K562 (cell line): ENCODE data around the gene CERS6. TPM values are rescaled to one million over a fixed set of nuclear protein-coding genes. Genes with fewer than 3 reads are reported as not detected.

Experiments used
- ATAC-seq: fragments of 200-7000 bp; cut with Tn5 transposase; 3 replicates; pipeline ENCODE4 v1.9.1; 2020; ENCODE audit warnings: moderate library complexity
- BruUV-seq: library from RNA; stranded (reverse); fragments of 400-500 nt; replicated peaks from 2 replicates; lab custom pipeline; 2021; lab: Mats Ljungman, UMichigan
- CTCF ChIA-PET: fragments of 300-600 bp; formaldehyde crosslinking; extraction: SDS; loops from one replicate; lab custom pipeline; 2021; ENCODE audit warnings: low intra/inter-chr PET ratio; lab: Yijun Ruan, JAX
- POLR2A ChIA-PET: fragments of 300-600, 350-650 bp; sonication (Branson Sonifier 250); formaldehyde crosslinking; extraction: SDS; loops from one replicate; lab custom pipeline; 2021; ENCODE audit warnings: antibody characterized with exemption, inconsistent platforms; lab: Yijun Ruan, JAX
- DNase-seq, 4 experiments: peaks; one replicate each; pipeline versions ENCODE4 v3.0.0 to v3.0.0-alpha.2; 2011 to 2018; ENCODE audit warnings: low spot score in 3 of 4, mixed read lengths in 3 of 4; ENCODE audit errors: extremely low read depth in 1 of 4
- FAIRE-seq: peaks from 2 replicates; lab custom pipeline; 2011; peaks lifted over from hg19 to GRCh38; lab: Jason Lieb, UNC
- H2AFZ ChIP-seq: 2 replicates; pipeline ENCODE4 v1.6.0; 2011; ENCODE audit warnings: low read depth, low read length, control low read depth, inconsistent platforms
- H3K27ac ChIP-seq: fragments of 200-600 bp; 3 replicates; pipeline ENCODE4 v1.8.0; 2011; ENCODE audit warnings: low read depth, mild to moderate bottlenecking, control low read depth, inconsistent platforms, low read length, moderate library complexity, mixed read lengths; ENCODE audit errors: extremely low read depth
- H3K27me3 ChIP-seq, 2 experiments: fragments of 300-600 bp in 1 of 2; 2 replicates in 1 of 2; 3 replicates in 1 of 2; pipeline versions ENCODE4 v1.6.0 to v1.8.0; 2011; ENCODE audit warnings: inconsistent platforms in 2 of 2, low read length in 2 of 2, mild to moderate bottlenecking in 1 of 2, mixed read lengths in 1 of 2, moderate library complexity in 1 of 2; ENCODE audit not compliant: control insufficient read depth in 2 of 2, insufficient read depth in 2 of 2
- H3K36me3 ChIP-seq: fragments of 300-600 bp; 3 replicates; pipeline ENCODE4 v1.8.0; 2011; ENCODE audit warnings: mild to moderate bottlenecking, low read length, inconsistent platforms; ENCODE audit not compliant: control insufficient read depth, insufficient read depth
- H3K4me1 ChIP-seq, 2 experiments: fragments of 200-600 bp in 1 of 2; replicated peaks in 1 of 2; 2 replicates in 1 of 2; 3 replicates in 1 of 2; pipeline versions ENCODE4 v1.5.1 to v1.8.0; 2011; ENCODE audit warnings: inconsistent platforms in 2 of 2, low read length in 2 of 2, mild to moderate bottlenecking in 1 of 2, mixed read lengths in 1 of 2, moderate library complexity in 1 of 2; ENCODE audit not compliant: control insufficient read depth in 2 of 2, insufficient read depth in 2 of 2
- H3K4me2 ChIP-seq: 2 replicates; pipeline ENCODE4 v1.6.1; 2011; ENCODE audit warnings: low read length, control low read depth, inconsistent platforms, mixed read lengths; ENCODE audit not compliant: insufficient read depth
- H3K4me3 ChIP-seq: fragments of 200-600 bp; sonication (generic), shearing (Covaris generic); 2 replicates; pipeline ENCODE4 v1.5.1; 2016; ENCODE audit warnings: control low read depth, inconsistent platforms
- H3K79me2 ChIP-seq: fragments of 200-600 bp; 3 replicates; pipeline ENCODE4 v1.8.0; 2011; ENCODE audit warnings: low read length, inconsistent platforms; ENCODE audit not compliant: control insufficient read depth, insufficient read depth
- H3K9ac ChIP-seq, 2 experiments: 2 replicates each; pipeline versions ENCODE4 v1.6.0 to v1.6.1; 2011; ENCODE audit warnings: low read depth in 2 of 2, low read length in 2 of 2, control low read depth in 1 of 2, inconsistent platforms in 1 of 2, mild to moderate bottlenecking in 1 of 2, mixed read lengths in 1 of 2; ENCODE audit not compliant: insufficient read depth in 1 of 2
- H3K9me1 ChIP-seq: one replicate; pipeline ENCODE4 v1.6.0; 2011; ENCODE audit warnings: inconsistent platforms, mild to moderate bottlenecking, low read length, moderate library complexity; ENCODE audit not compliant: control insufficient read depth, insufficient read depth
- H3K9me3 ChIP-seq: replicated peaks from 2 replicates; pipeline ENCODE4 v1.5.1; 2011; ENCODE audit warnings: low read depth, low read length, inconsistent platforms; ENCODE audit not compliant: control insufficient read depth, insufficient read depth
- H4K20me1 ChIP-seq: replicated peaks from 2 replicates; pipeline ENCODE4 v1.6.1; 2011; ENCODE audit warnings: low read length, inconsistent platforms, mixed read lengths; ENCODE audit not compliant: control insufficient read depth, insufficient read depth
- ARNT ChIP-seq, 2 experiments: fragments of 450-650 bp; IDR thresholded peaks; 2 replicates each; pipeline ENCODE4 v1.6.1; 2016; ENCODE audit warnings: mild to moderate bottlenecking in 1 of 2
- EWSR1 ChIP-seq: fragments of 450-650 bp; IDR thresholded peaks from 2 replicates; pipeline ENCODE4 v1.6.1; 2018; ENCODE audit warnings: borderline replicate concordance, mild to moderate bottlenecking, low read depth, moderate library complexity; ENCODE audit not compliant: partially characterized antibody
- FOXP1 ChIP-seq: sonication (generic); formaldehyde crosslinking; IDR thresholded peaks from 2 replicates; pipeline ENCODE4 v1.8.0; 2022; ENCODE audit warnings: mild to moderate bottlenecking, missing genetic modification reagents
- SLC30A9 ChIP-seq: fragments of 250-450 bp; sonication (Bioruptor Pico); IDR thresholded peaks from 2 replicates; pipeline ENCODE4 v1.8.0; 2022; ENCODE audit warnings: mild to moderate bottlenecking, moderate library complexity
- SRSF9 ChIP-seq: fragments of 200-400 bp; formaldehyde crosslinking; IDR thresholded peaks from 2 replicates; pipeline ENCODE4 v1.6.1; 2017; ENCODE audit warnings: low read depth, low read length, borderline replicate concordance
- TBP ChIP-seq: optimal IDR thresholded peaks from 2 replicates; pipeline ENCODE3; 2011; ENCODE audit warnings: low read depth, low read length, improper control_type of control experiment
- ZFX ChIP-seq: sonication (generic); formaldehyde crosslinking; IDR thresholded peaks from 2 replicates; pipeline ENCODE4 v1.8.0; 2022; ENCODE audit warnings: mild to moderate bottlenecking, missing genetic modification reagents, moderate library complexity
- whole genome bisulfite sequencing: fragments of 100-300 bp; shearing (Covaris generic); methylation state at CpG from one replicate; pipeline ENCODE4 v1.1.6; 2016; ENCODE audit warnings: low coverage, mixed read lengths; ENCODE audit not compliant: insufficient coverage; ENCODE audit errors: missing lambda C conversion rate; 5-methylcytosine and 5-hydroxymethylcytosine counted together
- in situ Hi-C: fragments of 300-500 bp; cut with MboI; formaldehyde crosslinking; loops from 4 replicates; pipeline ENCODE4 v1.15.0; 2018; ENCODE audit warnings: inconsistent platforms, mixed read lengths
- intact Hi-C: fragments of 100-400 bp; cut with micrococcal nuclease; formaldehyde crosslinking; loops from 2 replicates; pipeline ENCODE4 v1.14.2; 2022
- polyA plus RNA-seq, 8 experiments: library from polyadenylated mRNA; depleted of rRNA in 4 of 8; stranded (reverse) in 5 of 8; unstranded in 3 of 8; fragments of >200 nt; fragmentation: Nextera tagmentation in 2 of 8; fragmentation: Illumina TruSeq in 1 of 8; extraction: Ambion mirVana in 2 of 8; extraction: Trizol in 1 of 8; gene quantifications; 2 replicates each; pipeline versions ENCODE4 v1.2.1 to v1.2.3, GENCODE V29; 2011 to 2014; ENCODE audit warnings: inconsistent platforms in 1 of 8, missing spikeins in 1 of 8
- total RNA-seq, 7 experiments: library from RNA; depleted of rRNA in 6 of 7; stranded (reverse); fragments of >200 nt in 6 of 7; fragmentation: Illumina TruSeq in 2 of 7; extraction: Trizol in 2 of 7; gene quantifications; 2 replicates each; pipeline versions ENCODE4 v1.2.1 to v1.2.3, GENCODE V29; 2011 to 2021; ENCODE audit warnings: low replicate concordance in 1 of 7
- TF ChIP-seq, protein P1 (sequence below): fragments of 450-650 bp; IDR thresholded peaks from 2 replicates; pipeline ENCODE4 v1.6.1; 2016; ENCODE audit warnings: borderline replicate concordance

The CERS6 gene
- total and polyA plus RNA-seq, 9 of the 15 experiments (the other 6 are each of a cell fraction or from before 2014, with no cell fraction given): 1.6 to 13.6 (median 11.4) TPM

GRCh38 chr2:168767258-168767657 lies 311.2 kb downstream of the CERS6 start:
- Histone ChIP-seq H3K79me2 (no peaks in the 10 kb centered on the region), H3K36me3 (peaks cover 7% of the 10 kb centered on the region; the same call in 2 of the 3 replicates), H4K20me1 (no peaks in the 10 kb centered on the region), H3K9ac (no peak overlapping the region), H3K4me3 (no peak overlapping the region), H3K27me3 (no peaks in the 10 kb centered on the region), H3K9me1 (no peaks in the 10 kb centered on the region), H2AFZ (no peak overlapping the region), H3K9me3 (peaks cover 10% of the 10 kb centered on the region), H3K27ac (no peak overlapping the region), H3K4me2 (no peak overlapping the region), H3K4me1 (peaks cover 7 to 24% of the 10 kb centered on the region in 2 experiments)
- CTCF ChIA-PET: no interaction called here
- TF ChIP-seq, protein P1, sequence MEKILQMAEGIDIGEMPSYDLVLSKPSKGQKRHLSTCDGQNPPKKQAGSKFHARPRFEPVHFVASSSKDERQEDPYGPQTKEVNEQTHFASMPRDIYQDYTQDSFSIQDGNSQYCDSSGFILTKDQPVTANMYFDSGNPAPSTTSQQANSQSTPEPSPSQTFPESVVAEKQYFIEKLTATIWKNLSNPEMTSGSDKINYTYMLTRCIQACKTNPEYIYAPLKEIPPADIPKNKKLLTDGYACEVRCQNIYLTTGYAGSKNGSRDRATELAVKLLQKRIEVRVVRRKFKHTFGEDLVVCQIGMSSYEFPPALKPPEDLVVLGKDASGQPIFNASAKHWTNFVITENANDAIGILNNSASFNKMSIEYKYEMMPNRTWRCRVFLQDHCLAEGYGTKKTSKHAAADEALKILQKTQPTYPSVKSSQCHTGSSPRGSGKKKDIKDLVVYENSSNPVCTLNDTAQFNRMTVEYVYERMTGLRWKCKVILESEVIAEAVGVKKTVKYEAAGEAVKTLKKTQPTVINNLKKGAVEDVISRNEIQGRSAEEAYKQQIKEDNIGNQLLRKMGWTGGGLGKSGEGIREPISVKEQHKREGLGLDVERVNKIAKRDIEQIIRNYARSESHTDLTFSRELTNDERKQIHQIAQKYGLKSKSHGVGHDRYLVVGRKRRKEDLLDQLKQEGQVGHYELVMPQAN: no peak
- TF ChIP-seq TBP (no peak), EWSR1 (no peak), SLC30A9 (CRISPR knock-in tag) (no peak), ZFX (CRISPR knock-in tag) (no peak), FOXP1 (CRISPR knock-in tag) (no peak), SRSF9 (no peak), ARNT (IDR thresholded peaks at IDR 0.05) (no peak)
- WGBS: 38% methylated on average over 1 of the region's 1 CpG
- ATAC-seq: no peak
- no peak for DNase-seq
- in situ Hi-C loops: no loop called here
- FAIRE-seq: no peak
- POLR2A ChIA-PET: no interaction called here
- no TSS peak for BruUV-seq
- intact Hi-C loops: no loop called here
